Prostate gland (tissue), 2 donors: Measurements from ENCODE around the gene PMPCA. TPM values are rescaled to one million over a fixed set of nuclear protein-coding genes. Genes with fewer than 3 reads are reported as not detected.

ENCODE experiments used
- DNase-seq: peaks from one replicate; pipeline ENCODE4 v3.0.0-alpha.2; 2019; ENCODE audit warnings: low spot score
- H3K27ac ChIP-seq, 2 donors: fragments of 200-600 bp; sonication (generic); 2 replicates each; pipeline ENCODE4 v1.5.1; 2017 to 2019
- H3K27me3 ChIP-seq: fragments of 200-600 bp; sonication (generic); replicated peaks from 2 replicates; pipeline ENCODE4 v1.5.1; 2019; ENCODE audit not compliant: insufficient read depth
- H3K36me3 ChIP-seq, 2 donors: fragments of 200-600 bp; sonication (generic); 1 replicate in 1 of 2; 2 replicates in 1 of 2; pipeline versions ENCODE4 v1.5.1 to v1.8.1; 2017 to 2019
- H3K4me1 ChIP-seq: fragments of 200-600 bp; sonication (generic); replicated peaks from 2 replicates; pipeline ENCODE4 v1.5.1; 2019
- H3K4me3 ChIP-seq, 2 donors: fragments of 200-600 bp; sonication (generic); 2 replicates each; pipeline ENCODE4 v1.5.1; 2017 to 2019
- H3K9me3 ChIP-seq: fragments of 200-600 bp; sonication (generic); 2 replicates; pipeline ENCODE4 v1.5.1; 2017
- POLR2A ChIP-seq: fragments of 450-650 bp; IDR thresholded peaks from one replicate; pipeline ENCODE4 v1.6.1; 2016; ENCODE audit warnings: antibody characterized with exemption, mild to moderate bottlenecking
- POLR2AphosphoS5 ChIP-seq: sonication (generic); formaldehyde crosslinking; IDR thresholded peaks from one replicate; pipeline ENCODE4 v1.6.1; 2017; ENCODE audit warnings: antibody characterized with exemption
- WGBS: methylation state at CpG from one replicate; pipeline ENCODE4 v1.1.5; 2018; 5-methylcytosine and 5-hydroxymethylcytosine counted together
- intact Hi-C: fragments of 100-400 bp; cut with DNase I; formaldehyde crosslinking; loops from one replicate; pipeline ENCODE4 v1.14.2; 2022
- total RNA-seq, 2 donors: library from RNA; depleted of rRNA; stranded (reverse); fragments of >200 nt; gene quantifications; one replicate each; pipeline ENCODE4 v1.1.0, GENCODE V29; 2016
- TF ChIP-seq, protein P1 (sequence below), 4 experiments: fragments of 200-600 bp in 2 of 4; fragments of 450-650 bp in 2 of 4; sonication (generic) in 2 of 4; IDR thresholded peaks; 1 replicate in 3 of 4; 2 replicates in 1 of 4; pipeline ENCODE4 v1.5.1; 2016 to 2019; ENCODE audit warnings: antibody characterized with exemption in 4 of 4, mild to moderate bottlenecking in 2 of 4, moderate library complexity in 2 of 4

The PMPCA gene
- total RNA-seq, 2 donors from 2014 or later = 29.2 to 58.7 TPM

DNA sequence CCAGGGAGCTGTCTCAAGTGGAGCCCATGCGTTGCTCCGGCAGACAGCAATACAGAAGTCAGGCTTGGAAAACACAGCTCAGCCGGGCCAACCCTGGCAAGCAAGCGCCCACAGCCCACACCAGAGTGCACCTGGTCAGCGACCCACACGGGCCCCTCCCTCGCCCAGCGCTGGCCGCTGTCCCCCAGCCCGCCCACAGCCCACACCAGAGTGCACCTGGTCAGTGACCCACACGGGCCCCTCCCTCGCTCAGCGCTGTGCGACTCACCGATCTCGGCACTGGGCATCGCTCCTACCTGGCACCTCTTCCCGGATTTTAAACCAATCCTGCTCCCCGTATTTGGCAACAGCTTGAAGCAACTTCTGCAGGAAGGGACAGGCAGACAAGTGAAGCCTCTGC is 23.2 kb upstream of the PMPCA start:
- Histone ChIP-seq H3K4me3 (no peak overlapping the region), H3K4me1 (no peaks in the 10 kb centered on the region), H3K27me3 (no peaks in the 10 kb centered on the region), H3K27ac (no peak overlapping the region), H3K36me3 (peaks cover 3 to 6% of the 10 kb centered on the region in 2 donors), H3K9me3 (no peaks in the 10 kb centered on the region)
- intact Hi-C loops = no loop called here
- no peak for DNase-seq
- 93% methylated on average over 19 of the region's 19 CpGs for WGBS
- TF ChIP-seq POLR2AphosphoS5 (no peak), POLR2A (no peak)
- TF ChIP-seq, protein P1, sequence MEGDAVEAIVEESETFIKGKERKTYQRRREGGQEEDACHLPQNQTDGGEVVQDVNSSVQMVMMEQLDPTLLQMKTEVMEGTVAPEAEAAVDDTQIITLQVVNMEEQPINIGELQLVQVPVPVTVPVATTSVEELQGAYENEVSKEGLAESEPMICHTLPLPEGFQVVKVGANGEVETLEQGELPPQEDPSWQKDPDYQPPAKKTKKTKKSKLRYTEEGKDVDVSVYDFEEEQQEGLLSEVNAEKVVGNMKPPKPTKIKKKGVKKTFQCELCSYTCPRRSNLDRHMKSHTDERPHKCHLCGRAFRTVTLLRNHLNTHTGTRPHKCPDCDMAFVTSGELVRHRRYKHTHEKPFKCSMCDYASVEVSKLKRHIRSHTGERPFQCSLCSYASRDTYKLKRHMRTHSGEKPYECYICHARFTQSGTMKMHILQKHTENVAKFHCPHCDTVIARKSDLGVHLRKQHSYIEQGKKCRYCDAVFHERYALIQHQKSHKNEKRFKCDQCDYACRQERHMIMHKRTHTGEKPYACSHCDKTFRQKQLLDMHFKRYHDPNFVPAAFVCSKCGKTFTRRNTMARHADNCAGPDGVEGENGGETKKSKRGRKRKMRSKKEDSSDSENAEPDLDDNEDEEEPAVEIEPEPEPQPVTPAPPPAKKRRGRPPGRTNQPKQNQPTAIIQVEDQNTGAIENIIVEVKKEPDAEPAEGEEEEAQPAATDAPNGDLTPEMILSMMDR (IDR thresholded peaks at IDR 0.05) = no peak

DNA sequence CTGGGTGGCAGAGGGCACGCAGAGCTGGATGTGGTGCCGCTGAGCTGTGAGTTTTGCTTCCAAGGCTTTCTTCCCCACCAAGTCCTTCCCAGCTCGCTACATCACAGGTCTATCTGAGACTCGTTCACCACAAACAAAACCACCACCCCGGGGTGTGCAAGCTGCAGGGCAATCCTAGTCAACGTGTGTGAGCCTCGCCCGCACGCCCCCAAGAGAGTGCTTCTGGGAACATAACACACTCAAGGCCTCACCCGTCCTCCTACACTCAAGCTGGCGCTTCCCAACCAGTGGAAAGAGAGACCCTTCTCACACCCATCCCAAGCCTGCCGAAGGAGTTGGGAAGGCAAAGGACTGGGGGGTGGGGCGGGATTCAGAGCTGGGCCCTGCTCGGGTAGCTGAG is 21.1 kb upstream of the PMPCA start:
- Histone ChIP-seq H3K36me3 (peaks cover 3 to 20% of the 10 kb centered on the region in 2 donors), H3K27ac (no peak overlapping the region), H3K27me3 (no peaks in the 10 kb centered on the region), H3K9me3 (no peaks in the 10 kb centered on the region), H3K4me1 (no peaks in the 10 kb centered on the region), H3K4me3 (no peak overlapping the region)
- 88% methylated on average over 14 of the region's 14 CpGs for WGBS
- DNase-seq = no peak
- TF ChIP-seq, protein P1 (IDR thresholded peaks at IDR 0.05) = no peak
- no peak for TF ChIP-seq POLR2AphosphoS5
- TF ChIP-seq POLR2A = no peak
- intact Hi-C loops = no loop called here

GRCh38 chr9:136391737-136392537 is 18.5 kb upstream of the PMPCA start:
- no peaks in the 10 kb centered on the region for H3K9me3 ChIP-seq
- peaks cover 9% of the 10 kb centered on the region for H3K4me1 ChIP-seq
- TF ChIP-seq POLR2AphosphoS5 = no peak
- no peaks in the 10 kb centered on the region for H3K27me3 ChIP-seq
- peaks cover 14 to 27% of the 10 kb centered on the region in 2 donors for H3K36me3 ChIP-seq
- H3K27ac ChIP-seq = no peak overlapping the region
- H3K4me3 ChIP-seq = no peak overlapping the region
- 92% methylated on average over 24 of the region's 28 CpGs for WGBS
- intact Hi-C loops = no loop called here
- DNase-seq = no peak

DNA sequence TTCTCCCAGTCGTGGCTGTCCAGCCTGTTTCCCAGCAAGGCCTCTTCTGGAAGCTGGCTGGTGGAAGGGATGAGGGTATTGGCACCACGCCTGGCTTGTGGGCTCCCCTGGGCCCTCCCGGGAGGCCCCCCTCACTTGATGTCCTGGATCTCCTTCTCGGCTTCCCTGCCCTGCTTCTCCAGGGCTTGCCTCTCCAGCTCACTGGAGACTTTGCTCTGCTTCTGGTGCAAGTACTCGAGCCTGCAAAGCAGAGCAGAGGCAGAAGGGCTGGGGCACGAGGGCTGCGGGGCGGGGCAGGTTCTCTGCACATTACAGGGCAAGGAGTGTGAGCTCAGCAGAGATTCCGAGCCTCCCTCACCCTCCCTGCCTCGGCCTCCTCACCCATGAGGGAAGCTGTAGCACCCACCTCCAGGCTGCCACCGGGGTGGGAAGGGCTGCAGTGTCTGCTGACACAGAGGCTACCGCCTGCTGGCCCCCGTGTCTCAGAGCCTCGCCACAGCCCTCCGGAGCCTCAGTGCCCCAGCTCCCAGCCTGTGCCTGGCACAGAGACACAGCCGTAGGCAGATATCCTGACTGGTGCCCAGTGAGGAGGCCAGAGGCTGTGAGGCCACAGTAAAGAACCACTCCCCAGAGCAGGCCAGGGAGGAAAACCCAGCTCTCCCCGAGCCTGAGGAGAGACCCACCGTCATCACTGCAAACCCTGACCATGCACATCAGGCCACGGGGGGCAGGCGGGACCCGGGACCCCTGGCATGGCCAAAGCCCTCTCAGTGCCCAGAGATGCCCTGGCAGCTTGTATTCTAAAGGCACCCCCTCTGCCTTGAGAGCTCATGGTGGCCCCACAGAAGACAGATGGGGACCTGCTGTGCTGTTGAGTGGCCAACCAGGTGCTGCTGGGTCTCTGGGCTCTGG is 17.7 kb upstream of the PMPCA start:
- Histone ChIP-seq H3K36me3 (peaks cover 14 to 27% of the 10 kb centered on the region in 2 donors), H3K27ac (no peak overlapping the region), H3K27me3 (no peaks in the 10 kb centered on the region), H3K4me3 (no peak overlapping the region), H3K4me1 (peaks cover 9% of the 10 kb centered on the region), H3K9me3 (no peaks in the 10 kb centered on the region)
- TF ChIP-seq POLR2AphosphoS5 = no peak
- no peak for TF ChIP-seq POLR2A
- TF ChIP-seq, protein P1 (IDR thresholded peaks at IDR 0.05) = no peak
- 84% methylated on average over 17 of the region's 21 CpGs for WGBS
- DNase-seq = no peak
- intact Hi-C loops = no loop called here

- intact Hi-C loops = no loop called here
- WGBS = 86% methylated on average over 17 of the region's 17 CpGs
- no peak overlapping the region for H3K27ac ChIP-seq
These were observed 16.9 kb upstream of the PMPCA start for GRCh38 chr9:136393531-136393930.

More at GRCh38 chr9:136393531-136393930, 16.9 kb upstream of the PMPCA start:
- peaks cover 14 to 27% of the 10 kb centered on the region in 2 donors for H3K36me3 ChIP-seq
- TF ChIP-seq POLR2A (no peak), POLR2AphosphoS5 (no peak)
- TF ChIP-seq, protein P1 (IDR thresholded peaks at IDR 0.05) = no peak
- peaks cover 9% of the 10 kb centered on the region for H3K4me1 ChIP-seq
- H3K9me3 ChIP-seq = no peaks in the 10 kb centered on the region
- no peaks in the 10 kb centered on the region for H3K27me3 ChIP-seq
- no peak overlapping the region for H3K4me3 ChIP-seq
- no peak for DNase-seq
